GM10266 (cell line): ENCODE measurements around the gene XYLT1.

Experiments
- DNase-seq: peaks from one replicate; pipeline ENCODE4 v3.0.0; 2012; ENCODE audit errors: extremely low spot score
- CTCF ChIP-seq: IDR thresholded peaks from 2 replicates; pipeline ENCODE4 v1.5.1; 2012; ENCODE audit warnings: mild to moderate bottlenecking, low read depth; ENCODE audit not compliant: control insufficient read depth, insufficient read depth; ENCODE audit errors: missing control alignments

Gene XYLT1

GRCh38 chr16:17176199-17176598 lies 294.6 kb downstream of the XYLT1 start:
- no peak for TF ChIP-seq CTCF

GRCh38 chr16:17173281-17173680 lies 297.5 kb downstream of the XYLT1 start:
- no peak for TF ChIP-seq CTCF
- no peak for DNase-seq

More at GRCh38 chr16:17176199-17176598, 294.6 kb downstream of the XYLT1 start:
- DNase-seq: no peak

GRCh38 chr16:17171250-17172143 lies 299.3 kb downstream of the XYLT1 start:
- DNase-seq: no peak
- TF ChIP-seq CTCF: no peak

GRCh38 chr16:17170435-17170834 lies 300.3 kb downstream of the XYLT1 start:
- DNase-seq: no peak
- no peak for TF ChIP-seq CTCF

- DNase-seq: no peak
- TF ChIP-seq CTCF: no peak
Measured at GRCh38 chr16:17168181-17168580, 302.6 kb downstream of the XYLT1 start.

GRCh38 chr16:17166095-17166494 lies 304.7 kb downstream of the XYLT1 start:
- no peak for TF ChIP-seq CTCF
- DNase-seq: no peak

- DNase-seq: no peak
- TF ChIP-seq CTCF: no peak
Measured at GRCh38 chr16:17162560-17162959, 308.2 kb downstream of the XYLT1 start.
